GM19324 (cell line): ENCODE measurements around the gene GPR158.

ENCODE experiments used
- ATAC-seq: cut with Tn5 transposase; IDR thresholded peaks from one replicate; pipeline ENCODE4 v1.9.1; 2021; ENCODE audit warnings: mild to moderate bottlenecking, moderate library complexity; ENCODE audit not compliant: unreplicated experiment, low FRiP score

GPR158 gene

GRCh38 chr10:25191162-25191895 is 16.5 kb downstream of the GPR158 start:
- no peak for ATAC-seq

DNA sequence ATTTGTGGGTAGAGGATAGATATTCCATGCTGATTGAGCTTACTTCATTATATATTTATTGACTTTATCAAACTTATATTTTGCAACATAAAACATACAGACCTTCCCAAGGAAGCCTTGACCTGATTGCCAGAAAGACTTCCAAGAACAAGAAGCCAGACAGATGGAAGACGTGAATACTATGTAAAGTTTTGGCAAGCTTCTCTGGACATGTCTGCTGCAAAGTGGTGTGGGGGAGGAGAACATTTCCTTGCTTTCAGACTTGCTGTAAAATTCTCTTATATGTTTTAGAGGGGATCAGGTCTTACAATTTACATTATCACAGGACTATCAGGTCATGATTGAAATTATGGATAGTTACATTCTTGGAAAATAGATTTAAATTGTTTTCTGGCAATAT is 23.4 kb downstream of the GPR158 start:
- ATAC-seq: no peak

DNA sequence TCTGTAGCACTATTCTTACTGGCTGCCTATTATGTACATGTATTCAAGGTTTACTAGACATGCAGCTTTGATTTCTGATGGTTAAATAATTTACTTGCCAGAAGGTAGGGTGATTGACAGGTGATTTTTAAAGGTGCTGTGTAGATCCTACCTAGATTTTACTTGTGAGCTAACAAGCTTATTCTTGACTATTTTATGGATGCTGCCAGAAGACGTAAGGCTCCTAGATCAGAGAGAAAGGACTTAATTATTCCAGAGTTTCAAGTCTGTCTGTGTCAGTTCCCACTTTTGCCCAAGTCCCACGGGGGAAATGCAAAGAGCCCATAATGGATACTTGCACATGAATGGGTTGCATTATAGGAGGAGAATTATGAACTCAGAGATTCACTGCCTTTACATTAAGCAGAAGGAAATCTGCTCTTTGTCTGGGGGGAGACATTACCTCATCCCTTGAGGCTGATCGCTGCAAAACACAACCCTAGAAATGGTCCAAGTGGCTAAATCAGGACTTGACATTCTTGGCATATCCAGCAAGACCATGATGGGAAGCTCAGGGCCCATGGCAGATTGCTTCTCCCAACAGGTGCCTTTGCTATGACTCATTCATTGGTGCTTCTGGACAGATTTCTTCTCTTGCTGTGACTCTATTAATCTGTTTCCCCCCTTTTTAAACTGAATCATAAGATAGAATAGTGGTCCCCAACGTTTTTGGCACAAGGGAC is 32.1 kb downstream of the GPR158 start:
- ATAC-seq: no peak

- no peak for ATAC-seq
Measured at GRCh38 chr10:25209618-25210017, 34.8 kb downstream of the GPR158 start.

DNA sequence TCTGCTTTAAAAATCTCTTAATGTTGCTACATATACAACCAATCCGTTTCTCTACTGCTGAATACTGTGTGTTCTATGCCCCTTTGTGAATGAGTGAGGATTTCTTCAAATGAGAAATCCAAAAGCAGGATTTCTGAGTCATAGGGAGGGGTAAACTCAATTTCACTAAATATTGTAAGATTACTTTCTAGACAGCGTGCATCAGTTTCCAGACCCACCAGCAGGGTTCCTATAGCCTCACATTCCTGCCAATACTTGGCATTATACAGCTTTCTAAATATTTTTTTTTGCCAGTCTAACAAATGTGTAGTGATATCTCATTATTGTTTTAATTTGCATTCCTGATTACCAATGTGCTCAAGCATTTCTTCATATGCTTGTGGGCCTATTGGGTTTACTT is 35.5 kb downstream of the GPR158 start:
- ATAC-seq: no peak

DNA sequence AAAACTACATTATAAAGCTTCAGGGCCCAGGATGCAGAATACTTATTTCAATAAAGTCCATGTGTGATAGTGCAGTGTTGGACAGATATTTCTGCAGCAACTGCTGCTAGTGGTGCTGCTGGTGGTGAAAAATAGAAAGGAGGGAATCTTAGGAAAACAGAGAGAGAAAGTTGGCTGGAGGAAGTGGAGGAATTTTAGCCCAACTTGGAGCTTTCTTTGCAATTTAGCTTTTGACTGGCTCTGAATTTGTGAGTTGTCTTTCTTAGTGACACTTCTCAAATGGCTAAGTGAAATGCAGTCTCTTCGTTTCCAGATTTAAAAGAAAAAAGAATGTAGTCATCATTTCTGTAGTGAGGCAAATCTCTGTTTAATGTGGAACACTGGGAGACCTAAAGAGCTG is 45.4 kb downstream of the GPR158 start:
- no peak for ATAC-seq

DNA sequence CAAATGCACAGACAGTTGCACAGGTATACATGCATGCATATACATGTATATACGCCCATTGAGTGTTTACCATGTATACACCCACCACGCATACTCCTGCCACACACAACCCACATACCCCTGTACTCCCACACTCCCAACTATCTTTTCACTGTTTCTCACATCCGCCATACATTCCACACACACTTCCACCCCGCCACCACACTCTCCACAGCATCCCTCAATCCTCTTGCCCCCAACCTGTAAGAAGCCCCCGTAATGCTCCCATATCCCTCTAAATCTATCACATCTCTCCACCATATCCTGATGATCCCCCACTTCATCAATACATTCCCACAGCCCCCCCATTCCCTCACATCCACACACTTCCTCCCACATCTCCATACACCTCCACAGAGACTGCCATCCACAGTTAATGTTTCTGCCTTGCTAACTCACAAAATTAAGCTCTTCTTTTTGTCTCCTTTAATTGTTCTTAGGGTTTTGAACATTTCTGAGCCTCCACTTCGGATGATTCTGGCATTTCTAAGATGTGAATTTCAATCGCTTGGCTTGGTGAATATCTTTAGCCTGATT is 47.4 kb downstream of the GPR158 start:
- no peak for ATAC-seq

- no peak for ATAC-seq
Measured at GRCh38 chr10:25226775-25227682, 52.2 kb downstream of the GPR158 start.

DNA sequence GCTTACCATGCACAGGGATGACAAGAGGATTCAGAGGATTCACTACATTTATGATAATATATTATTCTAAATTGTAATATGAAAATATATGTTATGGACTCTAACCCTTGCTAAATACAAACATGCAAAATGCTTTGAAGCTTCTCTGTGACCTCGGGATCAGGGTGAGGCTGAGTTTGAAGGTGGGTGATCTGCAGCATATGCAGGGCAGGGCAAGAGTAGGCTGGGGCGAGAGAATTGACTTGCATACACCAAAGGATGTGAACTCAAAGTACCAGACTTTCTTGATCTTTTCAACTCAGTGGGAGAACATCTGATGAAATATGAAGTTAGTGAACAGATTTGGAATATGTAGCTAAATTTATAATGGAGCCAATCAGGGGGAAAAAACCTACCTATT is 57.0 kb downstream of the GPR158 start:
- no peak for ATAC-seq

DNA sequence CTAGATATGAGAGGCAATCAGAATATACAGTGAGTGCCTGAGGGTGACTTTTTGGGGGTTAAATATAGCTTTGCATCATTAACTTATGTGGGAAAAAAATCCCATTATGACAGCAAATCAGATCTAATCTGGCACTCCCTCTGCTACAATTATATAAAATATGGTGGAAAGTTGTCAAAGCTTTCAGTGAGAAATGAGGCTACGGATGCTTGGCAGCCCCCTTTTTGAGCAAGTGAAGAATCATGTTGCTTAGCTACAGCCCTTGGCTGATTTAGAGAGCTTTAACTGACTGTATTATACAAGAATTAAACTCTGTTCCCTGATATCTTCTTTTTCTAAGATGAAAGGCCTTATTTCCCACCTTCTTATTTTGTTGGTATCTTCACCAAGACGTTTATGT is 57.4 kb downstream of the GPR158 start:
- no peak for ATAC-seq

DNA sequence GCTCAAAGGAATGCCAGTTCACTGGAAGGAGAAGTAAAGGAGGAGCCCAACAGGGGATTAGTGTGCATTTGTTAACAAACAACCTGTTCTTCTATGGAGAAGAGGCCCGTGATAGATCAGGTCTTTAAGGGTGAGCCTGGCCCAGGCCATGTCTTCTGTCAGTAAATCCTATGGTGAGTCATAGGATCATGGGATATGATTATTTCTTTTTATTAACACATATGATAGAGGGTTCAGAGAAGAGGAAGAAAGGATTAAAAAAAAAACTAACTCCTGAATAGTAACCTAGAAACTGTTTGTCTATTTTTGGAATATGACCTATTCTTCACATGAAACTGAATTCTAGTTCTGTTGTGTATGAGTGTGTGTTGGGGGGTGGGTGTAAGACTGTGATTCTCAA is 70.4 kb downstream of the GPR158 start:
- ATAC-seq: no peak

DNA sequence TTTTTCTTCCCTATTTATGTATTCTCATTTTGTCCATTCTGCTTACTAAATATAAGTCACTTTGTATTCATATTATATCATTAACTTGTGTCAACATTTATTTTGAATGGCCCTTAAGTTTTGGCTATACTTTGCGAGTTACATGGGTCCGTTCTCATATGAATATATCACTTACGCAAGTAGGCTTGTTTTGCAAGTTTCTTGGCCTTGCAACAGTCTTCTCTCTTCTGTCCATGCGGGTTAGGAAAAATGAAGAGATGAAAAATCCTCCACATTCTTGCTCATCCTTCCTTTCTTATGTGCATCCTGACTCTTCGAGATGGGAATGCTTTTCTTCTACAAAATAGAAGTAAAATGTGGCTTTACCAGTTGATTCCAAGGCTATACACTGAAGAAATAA is 82.8 kb downstream of the GPR158 start:
- no peak for ATAC-seq

GRCh38 chr10:25261110-25261509 is 86.3 kb downstream of the GPR158 start:
- no peak for ATAC-seq

DNA sequence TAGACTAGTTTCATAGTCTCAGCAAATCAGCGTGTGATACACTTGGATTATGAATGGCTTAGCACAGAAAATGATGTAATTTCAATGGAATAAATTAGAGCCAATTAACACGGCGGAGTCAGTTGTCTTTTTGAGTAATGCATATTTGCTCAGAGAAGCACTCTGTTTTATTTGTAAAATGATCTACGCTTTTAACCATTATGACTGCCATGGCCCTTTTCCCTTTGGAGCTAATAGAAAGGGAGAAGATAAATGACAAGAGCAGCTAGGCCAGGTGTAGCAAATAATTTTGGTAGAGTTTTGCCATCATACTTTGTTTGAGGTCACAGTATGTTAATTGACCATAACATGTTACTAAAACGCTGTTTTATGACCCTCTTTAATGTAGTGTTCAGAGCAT is 86.8 kb downstream of the GPR158 start:
- ATAC-seq: no peak

GRCh38 chr10:25263931-25264330 is 89.1 kb downstream of the GPR158 start:
- ATAC-seq: no peak

- ATAC-seq: no peak
Measured at GRCh38 chr10:25278180-25278579, 103.4 kb downstream of the GPR158 start.

GRCh38 chr10:25280076-25280475 is 105.3 kb downstream of the GPR158 start:
- no peak for ATAC-seq

DNA sequence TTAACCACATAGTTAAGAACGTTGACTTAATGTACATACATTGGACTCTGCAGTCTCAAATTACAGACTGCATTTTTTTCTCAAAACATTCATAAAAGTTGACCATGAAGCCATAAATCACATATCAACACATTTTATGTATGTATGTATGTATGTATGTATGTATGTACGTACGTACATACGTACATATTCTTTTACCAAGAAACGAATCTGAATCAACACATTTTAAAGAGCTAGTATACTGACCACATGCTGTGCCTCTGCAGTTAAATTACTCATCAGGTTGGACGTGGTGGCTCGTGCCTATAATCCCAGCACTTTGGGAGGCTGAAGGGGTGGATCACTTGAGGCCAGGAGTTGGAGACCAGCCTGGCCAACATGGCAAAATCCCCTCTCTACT is 105.8 kb downstream of the GPR158 start:
- no peak for ATAC-seq

DNA sequence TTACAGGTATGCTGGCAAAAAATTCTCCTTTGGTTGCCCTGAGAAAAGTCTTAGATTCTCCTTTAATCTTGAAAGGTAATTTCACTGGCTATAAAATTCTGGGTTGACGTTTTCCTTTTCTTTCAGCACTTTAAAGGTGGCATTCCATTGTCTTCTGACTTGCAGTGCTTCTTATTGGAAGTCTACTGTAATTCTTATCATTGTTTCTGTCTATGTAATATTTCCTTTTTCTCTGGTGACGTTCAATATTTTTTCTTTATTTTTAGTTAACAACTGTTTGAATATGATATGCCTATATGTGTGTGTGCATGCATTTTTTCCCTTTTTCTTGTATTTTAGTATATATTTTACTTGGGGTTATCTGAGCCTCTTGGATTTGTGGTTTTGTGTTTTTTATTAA is 111.0 kb downstream of the GPR158 start:
- no peak for ATAC-seq

DNA sequence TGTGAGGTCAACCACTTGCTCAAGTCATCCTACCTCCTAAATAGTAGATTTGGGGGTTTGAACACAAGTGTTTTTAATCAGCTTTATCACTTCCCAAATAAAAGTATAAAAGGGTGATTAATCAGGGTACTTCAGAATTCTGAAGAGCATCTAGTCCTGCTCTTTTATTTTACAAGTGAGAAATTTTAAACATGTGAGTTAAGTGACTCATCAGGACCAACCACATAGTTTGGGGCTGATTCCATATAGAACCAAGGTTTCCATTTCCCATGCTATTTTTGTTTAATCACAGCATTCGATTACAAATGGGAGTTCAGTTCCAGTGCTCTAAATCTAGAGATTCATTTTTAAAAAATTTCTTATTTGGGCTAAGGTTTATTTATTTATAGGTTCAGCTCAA is 113.4 kb downstream of the GPR158 start:
- ATAC-seq: no peak
